Superior temporal gyrus (tissue), 1 donor: ENCODE data around the gene SSTR4.

ENCODE experiments used
- DNase-seq: peaks from one replicate; pipeline ENCODE4 v3.0.0-alpha.2; 2016; ENCODE audit errors: extremely low spot score

Gene SSTR4

GRCh38 chr20:23065266-23066201 is 30.4 kb downstream of the SSTR4 start:
- DNase-seq, result no peak

- no peak for DNase-seq
Measured at GRCh38 chr20:23066772-23067171, 31.7 kb downstream of the SSTR4 start.

- DNase-seq, result no peak
Measured at GRCh38 chr20:23068283-23068682, 33.2 kb downstream of the SSTR4 start.

GRCh38 chr20:23069108-23069507 is 34.0 kb downstream of the SSTR4 start:
- no peak for DNase-seq

GRCh38 chr20:23071398-23071797 is 36.3 kb downstream of the SSTR4 start:
- DNase-seq, result no peak

- no peak for DNase-seq
Measured at GRCh38 chr20:23071996-23072395, 36.9 kb downstream of the SSTR4 start.

DNA sequence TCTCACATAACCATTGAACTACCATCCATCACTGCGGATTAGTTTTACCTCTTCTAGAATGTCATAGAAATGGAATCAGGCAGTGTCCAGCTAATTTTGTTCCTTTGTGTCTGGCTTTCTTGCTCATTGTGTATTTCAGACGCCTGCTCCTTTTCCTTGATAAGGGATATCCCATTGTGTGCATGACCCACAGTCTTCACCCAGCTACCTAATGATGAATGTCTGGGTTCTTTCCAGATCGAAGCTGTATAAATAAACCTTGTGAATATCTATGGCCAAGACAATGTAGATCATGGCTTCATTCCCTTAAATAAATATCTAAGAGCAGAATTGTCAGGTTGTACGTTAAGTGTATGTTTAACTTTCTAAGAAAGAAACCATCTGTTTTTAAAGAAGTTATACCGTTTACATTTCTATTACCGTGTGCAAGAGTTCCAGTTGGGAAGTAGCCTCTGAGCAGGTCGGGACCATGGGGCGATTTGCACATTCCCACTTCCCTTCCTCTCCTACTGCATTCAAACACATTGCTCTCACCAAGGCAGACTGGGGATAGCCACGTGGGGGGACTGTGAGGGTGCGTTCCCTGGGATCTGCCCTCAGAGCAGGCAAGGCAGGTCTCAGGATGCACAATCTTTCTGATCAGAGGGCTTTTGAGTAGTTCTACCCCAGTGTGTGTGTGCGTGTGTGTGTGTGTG is 37.9 kb downstream of the SSTR4 start:
- DNase-seq, result no peak

DNA sequence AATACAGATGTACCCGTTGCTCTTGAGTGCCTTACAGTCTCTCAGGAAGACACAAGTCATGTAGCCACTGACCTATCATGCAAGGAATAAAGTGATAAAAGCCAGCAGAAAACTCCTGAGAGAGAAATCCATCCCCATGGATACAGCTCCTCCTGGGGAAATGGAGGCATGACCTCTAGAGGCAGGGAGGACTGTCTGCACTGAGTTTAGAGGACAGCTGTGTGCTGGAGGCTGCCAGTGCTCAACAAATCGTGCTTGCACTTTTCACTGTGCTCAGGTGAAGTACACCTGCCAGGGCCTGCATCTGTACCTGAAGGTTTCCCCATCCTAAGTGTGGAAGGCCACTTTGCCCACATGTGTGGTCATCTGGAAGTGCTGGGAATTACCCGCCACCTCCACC is 38.9 kb downstream of the SSTR4 start:
- DNase-seq, result no peak

GRCh38 chr20:23077277-23077676 is 42.2 kb downstream of the SSTR4 start:
- DNase-seq, result no peak

DNA sequence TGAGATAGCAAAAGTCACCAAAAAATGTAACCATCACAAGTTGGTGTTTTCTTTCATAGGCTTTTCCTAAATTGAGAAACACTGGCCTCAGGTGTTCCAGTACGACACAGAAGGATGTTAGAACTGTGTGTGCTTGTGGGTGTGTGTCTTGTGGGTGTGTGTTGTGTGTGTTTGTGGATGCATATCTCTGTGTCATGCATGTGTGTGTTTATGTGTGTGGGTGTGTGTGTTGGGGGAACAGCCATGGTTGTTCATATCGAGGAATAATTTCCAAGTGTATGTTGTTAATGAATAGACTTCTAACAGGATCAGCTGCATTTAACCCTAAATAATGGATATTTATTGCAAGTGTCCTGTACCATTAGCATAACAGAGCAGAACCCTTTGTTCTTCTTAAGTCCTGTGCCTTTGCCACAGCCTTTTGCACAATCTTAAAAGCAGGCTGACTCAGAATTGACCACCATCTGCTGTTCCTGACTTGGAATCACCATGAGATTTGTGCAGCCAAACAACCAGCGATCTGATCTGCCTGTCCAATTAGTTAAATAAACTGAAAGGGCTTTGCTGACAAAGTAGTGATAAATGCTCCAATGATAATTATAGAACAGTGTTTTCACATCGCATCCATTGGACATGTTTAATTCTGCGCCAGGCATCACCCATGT is 43.4 kb downstream of the SSTR4 start:
- DNase-seq, result no peak

DNA sequence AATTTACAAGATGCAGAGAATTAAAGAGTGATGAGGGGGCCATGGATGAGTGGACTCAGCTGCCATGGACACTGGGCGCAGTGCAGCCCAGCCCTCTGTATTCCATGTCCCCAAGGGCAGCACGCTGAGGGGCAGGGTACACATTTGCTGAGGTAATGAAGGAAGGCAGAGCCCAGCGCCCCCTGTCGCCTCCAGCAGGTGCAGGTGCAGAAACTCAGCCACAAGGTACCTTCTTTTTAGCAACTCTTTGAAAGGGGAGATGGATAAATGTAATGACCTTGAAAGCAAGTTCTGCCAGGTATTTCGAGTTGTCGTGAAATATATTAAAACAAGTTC is 43.9 kb downstream of the SSTR4 start:
- DNase-seq, result no peak

GRCh38 chr20:23079926-23080325 is 44.8 kb downstream of the SSTR4 start:
- DNase-seq, result no peak

DNA sequence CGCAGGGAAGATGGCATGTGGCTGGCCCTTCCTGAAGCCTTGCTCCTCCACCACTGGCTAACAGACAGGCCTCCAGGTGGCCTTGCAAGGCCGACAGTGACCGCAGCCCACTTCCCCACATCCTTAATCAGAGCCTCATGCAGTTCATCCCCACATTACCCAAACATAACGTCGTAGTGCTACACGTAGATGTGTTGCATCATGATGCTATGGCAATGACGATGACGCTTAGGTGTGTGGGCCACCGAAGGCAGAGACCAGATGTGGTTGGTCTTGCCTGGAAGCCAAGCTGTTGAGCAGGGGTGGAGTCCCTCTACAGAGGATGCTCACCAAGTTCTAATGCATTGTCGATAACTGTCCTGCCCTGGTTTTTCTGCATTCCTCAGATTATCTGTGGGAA is 45.4 kb downstream of the SSTR4 start:
- no peak for DNase-seq

GRCh38 chr20:23081263-23081819 is 46.2 kb downstream of the SSTR4 start:
- no peak for DNase-seq

- DNase-seq, result no peak
Measured at GRCh38 chr20:23082846-23083552, 47.9 kb downstream of the SSTR4 start.

DNA sequence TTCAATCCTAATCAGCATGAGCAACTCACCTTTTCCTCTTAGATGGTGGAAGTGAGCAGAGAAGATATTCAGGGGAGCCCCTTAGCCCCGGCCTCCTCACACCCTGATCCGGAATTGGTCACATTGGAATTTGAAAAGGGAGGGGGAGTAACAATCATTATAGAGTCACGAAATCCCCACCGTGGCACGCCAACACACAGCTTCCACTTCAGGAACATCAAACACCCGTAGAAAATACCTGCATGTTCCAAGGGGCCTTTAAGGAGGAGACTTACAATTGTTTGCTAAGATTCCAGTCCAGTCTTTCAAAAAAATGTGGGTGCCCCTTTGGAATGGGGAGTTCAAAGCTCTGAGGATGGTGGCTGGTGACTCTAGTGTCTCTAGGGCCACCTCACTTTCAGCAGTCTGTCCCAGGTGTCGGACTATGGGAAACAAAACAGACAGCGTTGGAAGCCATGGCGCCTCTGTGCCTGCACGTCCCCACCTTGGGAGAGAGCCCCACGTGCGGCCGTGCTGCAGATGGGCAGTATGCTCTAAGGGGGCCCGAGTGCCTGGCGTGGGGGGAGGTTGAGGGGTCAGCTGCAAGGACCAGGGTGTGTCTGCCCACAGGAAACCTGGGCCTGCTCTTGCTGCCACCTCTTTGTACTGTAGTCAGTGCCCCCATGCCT is 48.6 kb downstream of the SSTR4 start:
- no peak for DNase-seq

DNA sequence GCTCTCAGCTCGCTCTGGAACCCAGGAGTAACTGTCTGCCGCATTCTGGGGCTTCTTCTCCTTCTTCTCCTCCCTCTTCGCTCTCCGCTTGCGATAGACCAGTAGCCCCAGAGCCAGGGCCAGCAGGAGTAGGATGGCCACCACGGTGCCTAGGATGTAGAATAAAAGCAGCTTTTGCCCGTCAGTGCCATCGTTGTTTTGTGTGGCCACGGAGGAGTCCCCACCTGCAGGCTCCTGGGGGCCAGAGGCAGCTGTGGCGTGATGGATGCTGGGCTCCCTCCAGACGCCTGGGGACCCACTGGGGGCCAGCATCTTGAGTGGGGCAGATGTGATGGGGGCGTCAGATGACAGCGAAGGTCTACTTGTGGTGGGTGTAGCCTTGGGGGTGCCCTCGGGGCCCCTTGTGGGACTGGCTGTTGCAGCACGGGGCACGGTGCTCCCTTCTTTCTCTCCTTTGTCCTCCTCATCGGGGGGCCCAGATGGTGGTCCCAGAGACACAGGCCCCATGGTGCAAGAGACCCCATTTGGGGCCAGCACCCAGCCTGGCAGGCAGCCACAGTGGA is 49.3 kb downstream of the SSTR4 start:
- no peak for DNase-seq

DNA sequence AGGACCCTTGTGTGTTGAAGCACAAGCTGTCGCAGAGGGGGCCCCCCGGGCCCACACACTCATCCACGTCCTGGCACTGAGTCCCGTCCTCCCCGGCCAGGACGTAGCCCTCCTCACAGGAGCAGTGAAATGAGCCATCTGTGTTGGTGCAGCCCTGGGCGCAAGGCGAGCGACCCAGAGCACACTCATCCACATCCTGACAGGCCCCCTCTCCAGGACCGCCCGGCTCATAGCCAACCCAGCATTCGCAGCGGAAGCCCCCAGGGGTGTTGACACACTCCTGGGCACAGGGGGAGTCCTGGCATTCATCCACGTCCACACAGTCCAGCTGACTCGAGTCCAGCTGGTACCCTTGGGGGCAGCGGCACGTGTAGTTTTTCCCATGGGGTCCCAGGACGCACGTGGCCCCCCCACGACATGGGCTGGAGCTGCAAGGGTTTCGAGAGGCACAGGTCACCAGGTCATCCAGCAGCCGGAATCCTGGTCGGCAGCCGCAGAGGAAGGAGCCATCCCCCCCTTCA is 49.8 kb downstream of the SSTR4 start:
- DNase-seq, result no peak

GRCh38 chr20:23085436-23086055 is 50.4 kb downstream of the SSTR4 start:
- no peak for DNase-seq

- no peak for DNase-seq
Measured at GRCh38 chr20:23086056-23086566, 51.0 kb downstream of the SSTR4 start, which contains the start of gene CD93. CD93 (minus strand) TSS chr20:23086324; CDS start chr20:23086192, 132 bp downstream.
